KOPT-K1 (cell line): ENCODE measurements around the gene SUGCT.
"Not testable (repeated sequence)": the region's sequence is repeated elsewhere in the genome, so short reads cannot be mapped to it uniquely, and the experiment has no call there.

Experiments used
- H3K27ac ChIP-seq: fragments of 200-600 bp; sonication (generic); 2 replicates; pipeline ENCODE4 v1.5.1; 2016; ENCODE audit warnings: antibody characterized with exemption, mild to moderate bottlenecking, low read depth, low read length; ENCODE audit not compliant: poor library complexity, severe bottlenecking
- H3K36me3 ChIP-seq: fragments of 200-600 bp; sonication (generic); 2 replicates; pipeline ENCODE4 v1.5.1; 2017; ENCODE audit warnings: antibody characterized with exemption, mild to moderate bottlenecking, low read length, moderate library complexity; ENCODE audit not compliant: insufficient read depth
- H3K9me3 ChIP-seq: fragments of 200-600 bp; sonication (generic); 2 replicates; pipeline ENCODE4 v1.5.1; 2017; ENCODE audit warnings: antibody characterized with exemption, low read length, mild to moderate bottlenecking; ENCODE audit not compliant: insufficient read depth, poor library complexity, severe bottlenecking

The SUGCT gene

DNA sequence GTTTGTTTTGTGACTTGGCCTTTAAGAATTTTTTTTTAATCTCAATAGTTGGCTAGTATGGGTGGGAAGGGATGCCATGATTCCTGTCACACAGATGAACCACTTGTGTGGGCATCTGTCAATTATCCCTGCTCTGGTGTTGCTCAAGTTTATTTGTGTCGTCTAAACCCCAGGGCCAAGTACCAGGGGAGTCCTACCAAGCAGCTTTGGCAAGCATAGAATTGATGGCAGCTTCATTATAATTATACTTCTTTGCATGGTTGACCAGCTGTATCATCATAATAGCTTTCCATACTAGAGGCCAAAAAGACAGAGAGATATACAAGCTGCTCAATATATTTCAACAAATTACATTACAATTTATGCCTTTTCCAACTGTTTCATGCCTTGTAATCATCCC is 30.4 kb downstream of the SUGCT start:
- H3K27ac ChIP-seq = no peak overlapping the region
- H3K36me3 ChIP-seq = no peaks in the 10 kb centered on the region
- no peaks in the 10 kb centered on the region for H3K9me3 ChIP-seq

DNA sequence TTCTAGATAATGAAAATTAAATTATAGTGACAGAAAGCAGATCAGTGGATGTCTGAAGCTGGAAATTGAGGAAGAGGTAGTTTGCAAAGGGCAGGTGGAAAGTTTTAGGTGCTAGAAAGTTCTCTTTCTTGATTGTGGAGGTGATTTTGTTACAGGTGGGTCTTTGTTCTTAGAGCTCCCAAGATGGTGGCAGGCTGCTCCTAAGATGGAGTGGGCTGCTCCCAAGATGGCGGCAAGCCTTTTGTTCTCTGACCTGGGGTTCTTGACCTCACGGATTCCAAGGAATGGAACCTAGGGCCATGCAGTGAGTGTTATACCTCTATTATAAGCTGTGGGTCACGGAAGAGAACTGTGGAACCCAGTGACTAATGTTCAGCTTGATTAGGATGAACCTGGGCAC is 32.5 kb downstream of the SUGCT start:
- Histone ChIP-seq H3K27ac (no peak overlapping the region), H3K36me3 (no peaks in the 10 kb centered on the region), H3K9me3 (no peaks in the 10 kb centered on the region)

DNA sequence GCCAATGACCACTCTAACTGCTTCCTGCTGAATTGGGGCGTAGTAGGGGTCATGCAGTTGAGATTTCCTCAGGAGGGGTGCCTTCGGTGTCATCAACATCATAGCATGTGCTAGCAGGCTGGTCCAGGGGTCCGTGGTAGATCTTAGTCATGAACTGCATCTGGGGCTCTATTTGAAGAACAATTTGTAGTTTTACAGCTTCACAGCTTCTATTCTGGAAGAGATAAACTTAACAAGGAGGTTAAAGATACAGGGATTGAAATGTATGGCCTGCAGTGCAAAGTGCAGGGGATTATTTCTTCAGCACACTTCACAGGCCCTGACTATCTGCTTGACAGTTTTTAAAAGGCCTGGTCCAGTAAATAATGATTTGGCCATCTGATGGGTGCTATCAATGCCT is 33.5 kb downstream of the SUGCT start:
- not testable (repeated sequence) for H3K27ac ChIP-seq, H3K36me3 ChIP-seq, H3K9me3 ChIP-seq

DNA sequence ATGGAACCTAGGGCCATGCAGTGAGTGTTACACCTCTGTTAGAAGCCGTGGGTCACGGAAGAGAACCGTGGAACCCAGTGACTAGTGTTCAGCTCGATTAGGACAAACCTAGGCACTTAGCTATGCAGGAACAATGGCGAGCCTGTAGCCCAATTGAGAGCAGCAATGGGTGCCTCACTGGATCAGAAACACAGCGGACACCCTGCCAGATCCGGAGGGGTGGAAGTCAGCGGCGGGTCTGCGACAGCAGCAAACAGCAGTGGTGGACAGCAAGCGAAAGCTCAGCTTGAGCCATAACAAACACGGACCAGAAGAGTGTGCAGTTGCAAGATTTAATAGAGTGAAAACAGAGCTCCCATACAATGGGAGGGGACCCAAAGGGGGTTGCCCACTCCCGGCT is 38.3 kb downstream of the SUGCT start:
- not testable (repeated sequence) for H3K27ac ChIP-seq, H3K36me3 ChIP-seq, H3K9me3 ChIP-seq

DNA sequence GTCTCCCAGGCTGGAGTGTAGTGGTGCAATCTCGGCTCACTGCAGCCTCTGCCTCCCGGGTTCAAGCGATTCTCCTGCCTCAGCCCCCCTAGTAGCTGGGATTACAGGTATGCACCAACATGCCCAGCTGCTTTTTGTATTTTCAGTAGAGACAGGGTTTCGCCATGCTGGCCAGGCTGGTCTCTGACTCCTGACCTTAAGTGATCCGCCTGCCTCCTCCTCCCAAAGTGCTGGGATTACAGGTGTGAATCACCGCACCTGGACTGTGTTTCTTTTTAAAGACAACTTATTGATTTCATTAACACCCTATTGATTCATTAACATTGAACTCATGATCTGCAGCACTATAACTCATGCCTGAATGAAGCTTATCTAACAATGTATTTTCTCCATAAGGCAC is 40.5 kb downstream of the SUGCT start:
- not testable (repeated sequence) for H3K36me3 ChIP-seq, H3K9me3 ChIP-seq, H3K27ac ChIP-seq

DNA sequence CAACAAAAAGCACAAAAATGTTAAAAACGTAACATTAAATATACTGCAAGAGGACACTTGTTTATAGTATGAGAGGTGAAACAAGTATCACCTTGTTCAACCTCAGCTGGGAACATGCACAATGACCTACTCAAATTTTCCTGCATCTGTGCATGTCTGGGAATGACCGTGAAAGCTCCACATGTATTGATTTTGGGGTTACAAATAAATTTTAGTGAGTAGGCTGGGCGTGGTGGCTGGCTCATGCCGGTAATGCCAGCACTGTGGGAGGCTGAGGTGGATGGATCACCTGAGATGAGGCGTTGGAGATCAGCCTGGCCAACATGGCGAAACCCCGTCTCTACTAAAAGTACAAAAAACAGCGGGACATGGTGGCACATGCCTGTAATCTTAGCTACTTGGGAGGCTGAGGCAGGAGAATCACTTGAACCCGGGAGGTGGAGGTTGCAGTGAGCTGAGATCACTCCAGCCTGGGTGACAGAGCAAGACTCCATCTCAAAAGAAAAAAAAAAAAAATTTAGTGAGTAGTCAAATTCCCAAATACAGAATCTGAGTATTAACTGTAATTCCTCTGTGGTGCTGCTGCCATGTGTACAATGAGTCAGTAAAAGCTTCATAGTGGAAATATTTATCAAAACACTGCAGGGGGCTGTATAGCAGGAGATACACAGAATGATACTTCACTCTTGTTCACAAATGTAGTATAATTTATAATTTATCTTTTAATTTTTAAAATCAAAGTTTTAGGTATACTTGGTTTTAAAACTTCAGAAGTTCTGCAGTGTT is 41.1 kb downstream of the SUGCT start:
- Histone ChIP-seq H3K9me3 (no peaks in the 10 kb centered on the region), H3K27ac (no peak overlapping the region), H3K36me3 (no peaks in the 10 kb centered on the region)

DNA sequence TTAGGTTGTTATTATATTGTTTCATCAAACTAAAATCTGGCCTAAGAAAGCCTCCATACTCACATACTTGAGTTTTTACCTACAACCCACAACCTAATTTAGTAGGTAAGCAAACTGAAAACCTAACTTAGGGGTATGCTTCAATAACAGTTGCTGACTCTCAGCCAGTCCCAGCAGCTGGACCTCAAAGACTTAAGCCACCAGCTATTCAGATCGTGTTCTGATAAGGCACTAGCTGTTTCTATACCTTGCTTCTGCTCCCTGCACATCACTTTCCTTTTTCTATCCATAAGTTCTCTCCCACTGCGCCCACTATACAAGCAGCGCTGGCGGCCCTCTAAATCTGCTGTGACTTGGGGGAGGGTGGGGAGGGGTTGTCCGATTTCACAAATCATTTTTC is 42.3 kb downstream of the SUGCT start:
- H3K27ac ChIP-seq = no peak overlapping the region

DNA sequence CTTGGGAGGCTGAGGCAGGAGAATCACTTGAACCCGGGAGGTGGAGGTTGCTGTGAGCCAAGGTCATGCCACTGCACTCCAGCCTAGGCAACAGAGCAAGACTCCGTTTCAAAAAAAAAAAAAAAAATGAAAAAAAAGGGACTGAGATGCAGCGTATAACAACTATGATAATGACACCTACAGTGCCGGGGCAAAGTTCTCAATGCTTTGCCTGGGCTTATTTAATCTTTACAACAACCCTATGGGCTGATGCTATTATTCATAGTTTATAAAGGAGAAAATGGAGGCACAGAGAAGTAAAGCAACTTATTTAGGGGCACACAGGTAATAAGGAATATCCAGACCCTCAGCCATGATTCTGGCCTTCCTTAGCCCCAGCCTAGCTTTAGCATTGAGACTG is 47.6 kb downstream of the SUGCT start:
- no peaks in the 10 kb centered on the region for H3K9me3 ChIP-seq
- H3K27ac ChIP-seq = no peak overlapping the region
- H3K36me3 ChIP-seq = no peaks in the 10 kb centered on the region

More for the DNA sequence above, 42.3 kb downstream of the SUGCT start:
- Histone ChIP-seq H3K36me3 (no peaks in the 10 kb centered on the region), H3K9me3 (no peaks in the 10 kb centered on the region)

DNA sequence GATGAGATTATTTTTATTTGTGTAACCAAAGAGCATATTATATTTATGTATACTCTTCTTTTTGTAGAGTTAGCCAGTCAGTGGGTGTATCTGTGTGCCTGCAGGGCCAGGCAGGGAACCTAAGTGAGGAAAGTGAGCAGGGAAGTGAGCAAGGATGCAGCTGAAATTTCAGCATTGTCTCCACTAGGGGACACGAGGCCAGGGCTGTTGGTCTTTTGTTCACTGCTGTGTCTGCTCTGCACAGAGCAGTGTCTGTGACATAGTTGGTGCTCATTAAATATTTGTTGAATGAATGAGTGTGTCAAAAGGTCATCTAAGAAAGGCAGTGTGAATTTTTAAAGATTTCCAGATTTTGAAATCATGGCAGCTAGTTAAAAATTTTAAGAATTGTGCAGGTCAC is 51.8 kb downstream of the SUGCT start:
- Histone ChIP-seq H3K36me3 (no peaks in the 10 kb centered on the region), H3K9me3 (no peaks in the 10 kb centered on the region), H3K27ac (no peak overlapping the region)

DNA sequence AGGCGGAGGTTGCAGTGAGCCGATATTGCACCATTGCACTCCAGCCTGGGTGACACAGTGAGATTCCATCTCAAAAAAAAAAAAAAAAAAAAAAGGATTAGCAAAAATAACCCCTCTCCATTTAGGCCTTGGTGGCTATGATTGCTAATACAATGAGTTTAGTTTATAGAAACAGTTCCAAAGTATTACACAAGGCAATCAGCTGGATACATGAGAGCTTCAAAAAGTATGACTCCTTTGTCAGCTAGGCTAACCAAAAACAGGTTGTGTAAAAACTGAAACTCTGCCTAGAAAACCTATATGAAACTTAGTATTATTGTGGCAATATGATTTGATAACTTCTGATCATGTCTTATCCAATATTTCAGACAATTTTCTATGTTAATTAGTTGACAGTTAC is 57.2 kb downstream of the SUGCT start:
- H3K36me3 ChIP-seq = no peaks in the 10 kb centered on the region
- no peaks in the 10 kb centered on the region for H3K9me3 ChIP-seq
- no peak overlapping the region for H3K27ac ChIP-seq

DNA sequence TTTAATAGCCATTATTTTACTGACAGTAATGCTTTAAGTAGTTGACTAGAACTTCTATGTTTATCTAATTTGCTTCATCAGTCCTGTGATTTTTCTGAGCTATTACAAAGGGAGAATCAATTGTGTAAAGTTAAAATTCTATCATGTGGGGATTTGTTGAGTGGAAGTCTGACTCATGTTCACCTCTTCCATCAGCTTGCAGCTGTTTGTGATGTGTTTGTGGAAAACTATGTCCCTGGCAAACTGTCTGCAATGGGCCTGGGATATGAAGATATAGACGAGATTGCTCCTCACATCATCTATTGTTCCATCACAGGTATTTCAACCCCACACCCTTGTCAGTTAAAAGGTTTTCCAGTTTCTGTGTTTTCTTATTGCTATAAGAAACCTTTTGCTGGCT is 59.9 kb downstream of the SUGCT start:
- Histone ChIP-seq H3K36me3 (no peaks in the 10 kb centered on the region), H3K9me3 (no peaks in the 10 kb centered on the region)

DNA sequence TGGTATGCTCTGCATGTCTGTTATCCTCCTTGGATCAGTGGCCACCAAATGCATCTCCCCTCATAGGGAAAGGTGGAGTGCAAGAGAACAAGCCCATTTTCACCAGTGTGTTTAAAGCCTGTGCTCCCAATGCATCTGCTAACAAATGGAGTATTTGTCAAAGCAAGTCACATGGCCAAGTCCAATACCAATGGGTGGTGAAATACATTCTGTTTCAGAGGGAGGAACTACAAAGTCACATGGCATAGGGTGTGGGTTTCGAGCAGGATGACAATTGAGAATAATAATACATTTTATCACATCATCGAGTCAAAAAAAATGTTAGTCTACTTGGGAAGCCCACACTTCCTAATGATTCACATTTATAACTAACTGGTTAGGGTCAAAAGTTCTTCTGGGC is 62.7 kb downstream of the SUGCT start:
- Histone ChIP-seq H3K36me3 (no peaks in the 10 kb centered on the region), H3K9me3 (no peaks in the 10 kb centered on the region), H3K27ac (no peak overlapping the region)

More for the DNA sequence above, 59.9 kb downstream of the SUGCT start:
- H3K27ac ChIP-seq = no peak overlapping the region

DNA sequence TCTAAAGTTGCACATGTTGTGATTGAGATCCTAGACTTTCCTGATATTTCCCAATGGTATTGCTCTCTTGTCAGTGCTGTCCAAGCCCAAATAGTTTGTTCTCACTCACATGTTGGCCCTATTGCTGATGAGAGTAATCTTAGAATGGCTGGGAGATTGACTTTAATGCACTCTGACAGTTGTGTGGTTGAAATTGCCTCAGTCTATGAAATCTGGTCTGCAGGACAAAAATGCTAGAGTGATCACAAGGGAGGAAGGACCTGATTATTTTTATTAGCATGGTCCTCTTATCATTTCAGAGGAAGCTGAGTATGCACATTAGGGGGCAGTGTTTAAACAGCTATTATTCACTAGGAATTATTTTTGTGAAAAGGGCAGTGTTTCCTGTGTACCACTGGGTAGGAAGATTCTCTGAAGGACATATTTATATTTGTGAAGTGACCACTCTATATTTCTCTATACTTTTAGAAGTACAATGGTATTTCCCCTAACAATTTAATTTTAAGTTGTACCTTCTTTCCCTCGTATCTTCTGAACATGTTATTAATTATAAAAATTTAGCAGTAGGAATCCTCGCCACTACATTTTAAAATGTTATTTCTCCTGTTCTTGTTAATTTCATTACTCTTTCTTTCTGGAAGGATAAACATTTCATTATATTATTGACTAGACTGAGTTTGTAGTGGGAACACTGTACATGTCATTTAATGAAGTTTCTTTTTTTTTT is 64.4 kb downstream of the SUGCT start:
- Histone ChIP-seq H3K9me3 (no peaks in the 10 kb centered on the region), H3K27ac (no peak overlapping the region)

DNA sequence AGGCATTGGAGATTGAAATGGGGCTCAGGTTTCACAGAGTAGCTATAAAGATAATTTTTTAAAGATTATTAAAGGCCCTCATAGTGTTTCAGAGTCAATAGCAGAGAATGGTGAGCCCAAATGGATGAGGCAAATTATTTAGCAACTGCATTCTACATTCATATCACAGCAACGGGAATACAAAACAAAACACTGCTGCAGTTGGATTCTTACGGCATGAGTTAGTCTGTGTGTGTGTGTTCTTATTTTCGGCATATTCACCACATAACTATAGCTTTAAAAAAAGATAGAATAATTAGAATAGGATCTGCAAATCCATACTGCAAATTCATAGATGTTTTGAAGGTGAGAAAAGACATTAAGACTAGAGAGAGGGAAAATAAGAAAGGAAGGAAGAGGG is 66.0 kb downstream of the SUGCT start:
- H3K9me3 ChIP-seq = no peaks in the 10 kb centered on the region
- no peaks in the 10 kb centered on the region for H3K36me3 ChIP-seq
- no peak overlapping the region for H3K27ac ChIP-seq

More for the DNA sequence above, 64.4 kb downstream of the SUGCT start:
- H3K36me3 ChIP-seq = no peaks in the 10 kb centered on the region

DNA sequence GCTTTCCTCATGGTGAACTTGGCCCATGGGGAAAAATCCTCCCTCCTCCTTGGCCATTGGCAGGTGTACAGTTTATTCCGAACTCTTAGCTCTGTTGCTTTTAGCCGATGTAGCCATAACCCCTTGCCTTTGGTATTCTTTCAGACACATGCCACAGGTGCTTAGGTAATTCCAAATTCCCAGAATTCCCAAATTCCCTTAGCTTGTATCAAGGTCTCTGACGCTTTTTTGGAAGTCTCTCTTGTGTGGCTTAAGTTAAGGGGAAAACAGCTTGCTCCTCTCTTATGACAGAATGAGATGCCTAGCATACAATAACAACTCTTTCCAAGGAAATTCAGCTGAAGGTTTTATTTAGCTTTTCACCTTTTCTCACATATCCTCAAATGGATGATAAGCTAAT is 68.0 kb downstream of the SUGCT start:
- H3K9me3 ChIP-seq = no peaks in the 10 kb centered on the region
- no peak overlapping the region for H3K27ac ChIP-seq
- H3K36me3 ChIP-seq = no peaks in the 10 kb centered on the region

DNA sequence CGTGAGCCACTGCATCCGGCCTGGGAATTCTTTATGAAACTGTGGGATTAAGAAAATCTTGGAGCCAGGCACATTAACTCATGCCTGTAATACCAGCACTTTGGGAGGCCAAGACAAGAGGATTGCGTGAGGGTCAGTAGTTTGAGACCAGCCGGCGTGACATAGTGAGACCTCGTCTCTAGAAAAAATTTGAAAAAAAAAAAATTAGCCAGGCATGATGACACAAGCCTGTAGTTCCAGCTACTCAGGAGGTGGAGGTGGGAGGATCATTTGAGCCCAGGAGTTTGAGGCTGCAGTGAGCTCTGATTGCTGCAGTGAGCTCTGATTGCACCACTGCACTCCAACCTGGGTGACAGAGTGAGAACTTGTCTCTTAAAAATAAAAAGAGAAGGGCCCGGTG is 69.8 kb downstream of the SUGCT start:
- Histone ChIP-seq H3K36me3 (no peaks in the 10 kb centered on the region), H3K27ac (no peak overlapping the region), H3K9me3 (no peaks in the 10 kb centered on the region)
